Trophoblast cell (in vitro differentiated cells and primary cell): ENCODE results near the gene GDPD4.

ENCODE experiments used
- DNase-seq, 2 donors: peaks; one replicate each; pipeline ENCODE4 v3.0.0-alpha.2; 2016
- H2AFZ ChIP-seq: 2 replicates; pipeline ENCODE4 v1.6.1; 2013; ENCODE audit warnings: low read length, moderate library complexity, mild to moderate bottlenecking; ENCODE audit not compliant: insufficient read depth, poor library complexity
- H2AK5ac ChIP-seq: 2 replicates; pipeline ENCODE4 v1.6.1; 2013; ENCODE audit warnings: mild to moderate bottlenecking, low read length
- H2BK120ac ChIP-seq: 2 replicates; pipeline ENCODE4 v1.6.1; 2013; ENCODE audit warnings: low read length, mild to moderate bottlenecking, moderate library complexity; ENCODE audit not compliant: insufficient read depth, poor library complexity
- H2BK12ac ChIP-seq: 2 replicates; pipeline ENCODE4 v1.6.1; 2013; ENCODE audit warnings: mild to moderate bottlenecking, low read length, moderate library complexity
- H2BK5ac ChIP-seq: 2 replicates; pipeline ENCODE4 v1.6.1; 2013; ENCODE audit warnings: low read length, low read depth, moderate library complexity, mild to moderate bottlenecking; ENCODE audit not compliant: poor library complexity
- H3K14ac ChIP-seq: 2 replicates; pipeline ENCODE4 v1.6.1; 2013; ENCODE audit warnings: mild to moderate bottlenecking, low read length
- H3K18ac ChIP-seq: 2 replicates; pipeline ENCODE4 v1.6.1; 2013; ENCODE audit warnings: mild to moderate bottlenecking, low read length
- H3K23ac ChIP-seq: 2 replicates; pipeline ENCODE4 v1.6.1; 2013; ENCODE audit warnings: low read length
- H3K27ac ChIP-seq: 2 replicates; pipeline ENCODE4 v1.5.1; 2013; ENCODE audit warnings: low read depth, mild to moderate bottlenecking, inconsistent platforms, low read length, moderate library complexity
- H3K27me3 ChIP-seq: 2 replicates; pipeline ENCODE4 v1.6.1; 2013; ENCODE audit warnings: inconsistent platforms, mild to moderate bottlenecking, low read length, moderate library complexity; ENCODE audit not compliant: insufficient read depth
- H3K36me3 ChIP-seq, 2 experiments: 1 replicate in 1 of 2; 2 replicates in 1 of 2; pipeline ENCODE4 v1.6.1; 2013; ENCODE audit warnings: low read length in 2 of 2, mild to moderate bottlenecking in 2 of 2, moderate library complexity in 1 of 2; ENCODE audit not compliant: insufficient read depth in 2 of 2, control insufficient read depth in 1 of 2
- H3K4ac ChIP-seq: 2 replicates; pipeline ENCODE4 v1.6.1; 2013; ENCODE audit warnings: low read depth, mild to moderate bottlenecking, low read length, moderate library complexity
- H3K4me1 ChIP-seq, 2 experiments: 1 replicate in 1 of 2; 2 replicates in 1 of 2; pipeline ENCODE4 v1.6.1; 2013; ENCODE audit warnings: low read length in 2 of 2, mild to moderate bottlenecking in 2 of 2, moderate library complexity in 1 of 2; ENCODE audit not compliant: insufficient read depth in 2 of 2, control insufficient read depth in 1 of 2
- H3K4me2 ChIP-seq: 2 replicates; pipeline ENCODE4 v1.6.1; 2013; ENCODE audit warnings: inconsistent platforms, mild to moderate bottlenecking, low read length, moderate library complexity
- H3K4me3 ChIP-seq: 2 replicates; pipeline ENCODE4 v1.5.1; 2013; ENCODE audit warnings: mild to moderate bottlenecking, low read depth, low read length, inconsistent platforms
- H3K79me1 ChIP-seq: one replicate; pipeline ENCODE4 v1.6.1; 2013; ENCODE audit warnings: low read length
- H3K79me2 ChIP-seq: 2 replicates; pipeline ENCODE4 v1.6.1; 2013; ENCODE audit warnings: low read length, mild to moderate bottlenecking; ENCODE audit not compliant: control insufficient read depth, insufficient read depth, poor library complexity
- H3K9ac ChIP-seq: 2 replicates; pipeline ENCODE4 v1.6.1; 2013; ENCODE audit warnings: mild to moderate bottlenecking, low read length
- H3K9me3 ChIP-seq: 2 replicates; pipeline ENCODE4 v1.6.1; 2013; ENCODE audit warnings: low read depth, mild to moderate bottlenecking, control low read depth, inconsistent platforms, low read length; ENCODE audit not compliant: insufficient read depth
- H4K12ac ChIP-seq: 2 replicates; pipeline ENCODE4 v1.6.1; 2013; ENCODE audit warnings: low read depth, mild to moderate bottlenecking, low read length, moderate library complexity
- H4K8ac ChIP-seq: 2 replicates; pipeline ENCODE4 v1.6.1; 2013; ENCODE audit warnings: low read depth, mild to moderate bottlenecking, low read length, moderate library complexity
- H4K91ac ChIP-seq: one replicate; pipeline ENCODE4 v1.6.1; 2013; ENCODE audit warnings: low read depth, mild to moderate bottlenecking, low read length, moderate library complexity
- WGBS: extraction: QIAGEN DNeasy Blood & Tissue Kit; methylation state at CpG from one replicate; pipeline ENCODE4 v1.1.7; 2013; ENCODE audit warnings: missing lambda C conversion rate; ENCODE audit not compliant: insufficient read length, insufficient coverage; ENCODE audit errors: extremely low coverage; 5-methylcytosine and 5-hydroxymethylcytosine counted together

The GDPD4 gene

GRCh38 chr11:77170107-77170506 lies 131.4 kb downstream of the GDPD4 start:
- H3K4me2 ChIP-seq, result no peak overlapping the region
- no peak overlapping the region for H2BK5ac ChIP-seq
- no peak overlapping the region for H3K18ac ChIP-seq
- no CpG with 5 or more reads among the region's 5 CpGs for WGBS
- H2BK120ac ChIP-seq, result no peak overlapping the region
- H2AK5ac ChIP-seq, result no peak overlapping the region
- no peak overlapping the region for H3K4ac ChIP-seq
- H3K4me1 ChIP-seq, result peaks cover 38% of the 10 kb centered on the region in 2 experiments
- H3K79me2 ChIP-seq, result peaks cover 1% of the 10 kb centered on the region
- H3K9ac ChIP-seq, result no peak overlapping the region
- no peak overlapping the region for H2AFZ ChIP-seq
- H3K36me3 ChIP-seq, result no peaks in the 10 kb centered on the region
- H3K9me3 ChIP-seq, result no peaks in the 10 kb centered on the region
- H3K4me3 ChIP-seq, result no peak overlapping the region
- H3K27me3 ChIP-seq, result no peaks in the 10 kb centered on the region
- DNase-seq, result peak; percentile 92 to 95
- H4K12ac ChIP-seq, result no peak overlapping the region
- peaks cover 10% of the 10 kb centered on the region for H3K79me1 ChIP-seq
- no peak overlapping the region for H3K27ac ChIP-seq
- H3K23ac ChIP-seq, result no peak overlapping the region
- no peak overlapping the region for H4K8ac ChIP-seq
- H4K91ac ChIP-seq, result no peak overlapping the region
- no peak overlapping the region for H2BK12ac ChIP-seq
- H3K14ac ChIP-seq, result no peak overlapping the region

- no peak overlapping the region for H3K23ac ChIP-seq
- no peak overlapping the region for H4K8ac ChIP-seq
- no peak overlapping the region for H3K4me3 ChIP-seq
- no peaks in the 10 kb centered on the region for H3K9me3 ChIP-seq
- no peak overlapping the region for H3K4ac ChIP-seq
- H3K27ac ChIP-seq, result no peak overlapping the region
- peaks cover 1% of the 10 kb centered on the region for H3K79me2 ChIP-seq
- peak overlapping the region; percentile 6 for H2AK5ac ChIP-seq
- H3K27me3 ChIP-seq, result no peaks in the 10 kb centered on the region
- H3K79me1 ChIP-seq, result peaks cover 10% of the 10 kb centered on the region
- H3K14ac ChIP-seq, result peak overlapping the region; percentile 6
- H2BK5ac ChIP-seq, result no peak overlapping the region
- H4K91ac ChIP-seq, result peak overlapping the region; percentile 49
- no peak overlapping the region for H2AFZ ChIP-seq
- no peak for DNase-seq
- peak overlapping the region; percentile 6 for H2BK12ac ChIP-seq
- H2BK120ac ChIP-seq, result no peak overlapping the region
- no peak overlapping the region for H4K12ac ChIP-seq
- H3K18ac ChIP-seq, result peak overlapping the region; percentile 37
- H3K4me2 ChIP-seq, result no peak overlapping the region
- no peaks in the 10 kb centered on the region for H3K36me3 ChIP-seq
- no peak overlapping the region for H3K9ac ChIP-seq
- H3K4me1 ChIP-seq, result peaks cover 37 to 38% of the 10 kb centered on the region in 2 experiments
- no CpG with 5 or more reads among the region's 8 CpGs for WGBS
Measured at GRCh38 chr11:77167791-77168190, 133.7 kb downstream of the GDPD4 start.

- Histone ChIP-seq H3K27ac (peak overlapping the region; percentile 12), H3K36me3 (no peaks in the 10 kb centered on the region), H2AK5ac (no peak overlapping the region), H3K9me3 (no peaks in the 10 kb centered on the region), H3K23ac (no peak overlapping the region), H3K79me1 (peaks cover 10% of the 10 kb centered on the region), H2AFZ (no peak overlapping the region), H2BK12ac (no peak overlapping the region), H3K4me1 (peaks cover 31 to 33% of the 10 kb centered on the region in 2 experiments), H2BK5ac (no peak overlapping the region), H3K27me3 (no peaks in the 10 kb centered on the region), H2BK120ac (no peak overlapping the region), H3K9ac (no peak overlapping the region), H3K4me3 (no peak overlapping the region), H4K8ac (no peak overlapping the region), H3K79me2 (peaks cover 1% of the 10 kb centered on the region), H3K14ac (no peak overlapping the region), H3K18ac (no peak overlapping the region), H4K12ac (no peak overlapping the region), H3K4me2 (no peak overlapping the region), H4K91ac (peak overlapping the region; percentile 49), H3K4ac (no peak overlapping the region)
- DNase-seq, result peak; percentile 14 to 69
- no CpG with 5 or more reads among the region's 9 CpGs for WGBS
Measured at GRCh38 chr11:77167111-77167626, 134.3 kb downstream of the GDPD4 start.
